CD4-positive, alpha-beta T cell treated with Interleukin-2 at 100 ng/mL for 4 hours (primary cell): Measurements from ENCODE around the gene TRIM7.
"Not testable (repeated sequence)": the region's sequence is repeated elsewhere in the genome, so short reads cannot be mapped to it uniquely, and the experiment has no call there.

Source experiments
- DNase-seq: peaks from one replicate; pipeline ENCODE4 v3.0.0-alpha.2; 2020; ENCODE audit warnings: low spot score

TRIM7 gene

DNA sequence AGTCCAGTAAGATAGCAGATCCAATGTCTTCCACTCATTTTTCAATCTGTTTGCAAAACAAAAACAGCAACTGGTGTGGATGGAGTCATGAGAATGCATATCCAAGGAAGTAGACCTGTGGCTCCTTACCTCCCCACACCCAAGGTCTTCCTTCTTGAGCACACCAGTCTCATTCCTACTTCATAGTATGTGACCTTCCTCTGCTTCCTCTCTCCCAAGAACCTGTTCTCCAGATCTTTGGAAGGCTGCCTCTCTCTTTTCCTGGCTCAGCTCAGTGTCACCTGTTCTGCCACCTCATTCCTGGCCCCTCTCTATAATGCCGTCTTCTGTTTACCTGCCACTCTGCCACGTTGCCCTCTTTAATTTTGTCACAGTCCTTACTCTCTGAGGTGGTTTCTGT is 7.9 kb upstream of the TRIM7 start:
- no peak for DNase-seq

- no peak for DNase-seq
These were observed 7.1 kb upstream of the TRIM7 start for GRCh38 chr5:181212080-181212479.

DNA sequence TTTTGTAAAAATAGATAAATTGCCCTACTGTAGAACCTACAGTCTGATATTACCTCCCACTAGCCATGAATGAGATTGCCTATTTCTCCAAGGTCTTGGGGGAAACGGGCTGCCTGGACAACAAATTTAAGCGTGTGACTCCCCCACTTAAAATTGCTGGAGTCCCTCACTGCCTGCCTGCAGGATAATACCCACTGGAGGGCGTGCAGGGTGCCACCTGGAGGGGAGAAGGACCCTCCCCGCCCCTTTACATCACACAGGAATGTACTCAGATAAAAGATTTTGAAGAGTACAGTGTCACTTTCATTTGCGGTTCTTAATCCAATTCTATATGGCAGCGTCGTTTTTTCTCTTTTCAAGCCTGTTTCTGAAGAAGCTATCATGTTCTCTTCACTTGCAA is 6.2 kb upstream of the TRIM7 start:
- no peak for DNase-seq

DNA sequence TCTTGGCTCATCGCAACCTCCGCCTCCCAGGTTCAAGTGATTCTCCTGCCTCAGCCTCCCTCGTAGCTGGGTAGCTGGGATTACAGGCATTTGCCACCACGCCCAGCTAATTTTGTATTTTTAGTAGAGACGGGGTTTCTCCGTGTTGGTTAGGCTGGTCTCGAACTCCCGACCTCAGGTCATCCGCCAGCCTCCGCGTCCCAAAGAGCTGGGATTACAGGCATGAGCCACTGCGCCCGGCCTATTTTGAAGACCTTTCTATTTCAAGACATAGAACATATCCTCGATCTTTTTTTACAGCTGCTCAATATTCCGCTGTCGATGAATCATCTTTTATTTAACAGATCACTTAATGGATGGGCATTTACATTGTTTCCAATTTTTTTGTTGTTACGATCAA is 5.7 kb upstream of the TRIM7 start:
- not testable (repeated sequence) for DNase-seq

GRCh38 chr5:181210148-181210547 is 5.2 kb upstream of the TRIM7 start:
- not testable (repeated sequence) for DNase-seq

GRCh38 chr5:181209006-181209405 is 4.0 kb upstream of the TRIM7 start:
- not testable (repeated sequence) for DNase-seq

- DNase-seq: no peak
These were observed 2.9 kb upstream of the TRIM7 start for GRCh38 chr5:181207960-181208253.

DNA sequence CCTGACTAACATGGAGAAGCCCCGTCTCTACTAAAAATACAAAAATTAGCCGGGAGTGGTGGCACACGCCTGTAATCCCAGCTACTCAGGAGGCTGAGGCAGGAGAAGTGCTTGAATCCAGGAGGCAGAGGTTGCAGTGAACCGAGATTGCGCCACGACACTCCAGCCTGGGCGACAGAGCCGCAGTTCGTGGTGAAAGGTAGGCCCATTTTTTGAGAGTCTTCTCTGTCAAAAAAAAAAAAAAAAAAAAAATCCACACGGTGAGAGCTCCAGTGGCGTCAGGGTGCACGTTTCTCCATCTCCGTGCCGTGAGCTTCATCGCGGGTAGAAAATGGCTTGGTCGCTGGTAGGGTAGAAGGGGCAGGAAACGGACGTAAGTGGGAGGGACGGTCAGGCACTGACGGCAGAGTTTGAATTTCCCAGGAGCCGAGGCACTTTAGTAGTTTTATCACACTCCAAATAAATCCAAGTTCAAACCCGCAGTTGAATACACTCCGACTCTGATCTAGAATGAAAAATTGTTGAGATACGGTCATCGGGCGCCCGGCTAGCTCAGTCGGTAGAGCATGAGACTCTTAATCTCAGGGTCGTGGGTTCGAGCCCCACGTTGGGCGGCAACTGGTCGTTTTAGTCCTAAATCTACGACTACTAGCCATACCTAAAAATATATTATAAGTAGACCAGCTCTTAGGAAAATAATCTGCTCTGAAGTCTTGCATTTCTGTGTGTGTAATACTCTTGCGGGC is 2.4 kb upstream of the TRIM7 start:
- DNase-seq: peak; percentile 78

DNA sequence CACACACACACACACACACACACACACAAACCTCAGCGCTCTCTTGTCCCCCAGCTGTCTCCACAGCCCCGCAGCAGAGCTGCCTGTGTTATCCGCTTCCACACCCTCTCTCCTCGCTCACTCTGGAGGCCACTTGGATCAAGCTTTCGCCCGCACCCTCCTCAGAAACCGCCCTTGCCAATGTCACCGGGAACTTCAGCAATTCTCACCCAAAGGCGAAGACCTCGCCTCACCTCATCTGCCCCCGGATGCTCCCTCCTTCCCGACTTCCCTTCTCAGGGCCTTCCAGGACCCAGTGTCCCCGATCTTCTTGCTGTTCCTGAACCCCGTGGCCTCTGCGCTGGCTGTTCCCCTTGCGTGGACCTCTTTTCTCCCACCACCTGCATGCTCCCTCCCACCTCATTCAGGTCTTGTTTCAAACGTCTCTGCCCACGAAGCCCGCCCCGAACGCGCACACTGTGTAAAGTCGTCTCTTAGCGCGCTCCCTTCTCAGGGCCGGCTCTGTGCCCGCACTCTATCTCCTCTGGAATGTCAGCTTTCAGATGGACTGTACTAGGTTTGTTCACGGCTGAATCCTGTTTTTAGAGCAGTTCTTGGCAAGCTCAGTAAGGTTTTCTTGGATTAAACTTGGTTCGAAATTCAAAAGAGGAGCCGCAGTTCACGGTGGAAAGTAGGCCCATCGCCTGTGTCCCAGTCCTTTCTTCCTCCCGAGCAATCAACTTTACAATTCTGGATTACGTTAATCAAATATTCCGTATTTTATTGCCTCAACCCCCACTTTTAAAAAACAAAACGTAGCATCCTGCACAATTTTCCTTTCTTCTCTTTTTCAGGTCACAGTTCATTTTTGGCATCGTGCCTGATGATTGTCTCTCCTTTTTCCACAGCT is 1.0 kb upstream of the TRIM7 start:
- no peak for DNase-seq

GRCh38 chr5:181204113-181204825 is 727 bp downstream of the TRIM7 start:
- no peak for DNase-seq

- DNase-seq: no peak
These were observed 1.3 kb downstream of the TRIM7 start for GRCh38 chr5:181203777-181204112.

GRCh38 chr5:181203093-181203711 is 1.8 kb downstream of the TRIM7 start:
- no peak for DNase-seq

GRCh38 chr5:181200816-181201215 is 4.2 kb downstream of the TRIM7 start:
- no peak for DNase-seq

DNA sequence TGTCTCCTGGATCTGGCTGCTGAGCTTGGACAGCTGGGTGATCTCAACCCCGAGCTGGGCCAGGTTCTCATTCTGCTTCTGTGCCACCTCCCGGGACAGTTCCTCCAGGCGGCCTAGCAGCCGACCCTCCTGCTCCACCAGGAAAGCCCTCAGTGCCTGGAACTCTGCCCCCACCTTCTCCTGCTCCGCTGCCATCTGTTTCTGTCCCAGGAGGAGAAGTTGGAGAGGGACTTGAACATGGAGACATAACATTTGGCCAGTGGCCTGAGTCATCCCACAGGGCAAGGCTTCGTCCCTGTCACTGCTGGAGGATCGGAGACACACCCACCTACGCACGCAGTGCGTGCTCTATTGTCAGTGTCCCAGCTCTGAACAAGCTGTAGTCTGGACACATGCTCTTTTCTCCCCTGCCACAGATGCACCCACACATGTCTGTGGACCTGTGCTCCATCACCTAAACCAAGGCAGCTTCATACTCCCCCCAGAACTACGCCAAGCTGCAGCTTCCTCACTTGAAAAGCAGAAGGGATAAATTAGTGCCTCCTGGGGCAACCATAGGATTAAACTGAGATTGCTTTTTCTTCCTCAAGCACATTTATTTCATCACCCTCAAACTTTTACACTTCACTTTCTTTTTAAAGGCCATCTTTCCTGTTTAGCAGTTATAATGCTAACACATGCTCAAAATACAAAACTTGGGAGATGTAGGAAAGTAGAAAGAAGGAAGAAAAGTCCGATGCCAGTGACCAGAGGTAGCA is 4.9 kb downstream of the TRIM7 start:
- no peak for DNase-seq

DNA sequence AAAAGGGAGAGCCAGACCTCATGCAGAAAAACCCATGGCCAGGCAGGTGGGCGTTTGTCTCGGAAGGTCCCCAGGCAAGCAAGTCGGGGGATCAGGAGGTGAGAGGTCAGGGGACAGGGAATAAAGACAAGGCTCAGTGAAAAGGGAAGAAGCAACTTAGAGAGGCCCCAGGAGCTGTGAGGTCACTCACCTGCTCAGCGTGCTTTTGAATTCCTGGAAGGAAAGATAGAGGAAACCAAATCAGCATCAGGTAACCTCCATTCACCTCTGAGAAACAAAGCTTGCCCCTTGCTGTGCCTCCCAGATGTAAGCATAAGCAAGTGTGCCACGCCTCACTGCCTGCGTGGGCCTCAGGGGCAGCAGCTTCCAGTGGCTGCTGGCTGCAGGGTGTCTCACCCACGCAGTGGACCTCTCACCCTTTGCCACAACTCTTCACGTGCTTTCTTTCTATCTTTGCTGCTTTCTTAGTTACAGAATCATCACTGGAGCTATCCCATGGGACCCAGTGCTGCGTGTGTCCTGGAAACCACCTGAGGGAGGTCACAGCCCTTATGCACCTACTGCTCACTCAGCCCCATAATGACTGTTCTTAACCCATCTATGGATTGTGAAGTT is 6.0 kb downstream of the TRIM7 start:
- no peak for DNase-seq

DNA sequence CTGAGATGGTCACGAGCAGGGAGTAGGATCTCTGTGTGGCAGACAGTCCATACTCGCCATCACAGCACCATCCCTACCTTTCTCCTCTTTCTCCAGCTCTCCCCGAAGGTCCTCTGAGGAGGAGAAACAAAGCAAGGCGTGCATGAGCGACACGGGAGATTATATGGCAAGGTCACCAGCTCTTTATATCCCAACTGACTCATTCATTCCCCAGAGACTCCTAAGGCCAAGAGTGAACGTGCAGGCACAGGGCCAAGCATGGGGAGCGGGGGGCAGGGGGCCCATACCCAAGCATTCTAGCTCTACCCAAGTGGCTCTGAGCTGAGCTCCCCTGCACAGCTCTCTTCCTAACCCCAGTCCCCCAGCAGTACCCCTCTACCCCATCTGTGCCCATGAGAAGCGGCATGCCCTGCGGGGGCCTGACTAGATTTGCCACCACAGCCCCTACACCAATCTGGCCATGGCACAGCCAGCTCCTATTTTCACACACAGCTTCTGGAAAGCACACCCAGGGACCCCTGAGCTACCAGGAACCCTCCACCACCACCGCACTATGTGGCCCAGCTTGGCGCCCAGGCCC is 6.8 kb downstream of the TRIM7 start:
- no peak for DNase-seq

DNA sequence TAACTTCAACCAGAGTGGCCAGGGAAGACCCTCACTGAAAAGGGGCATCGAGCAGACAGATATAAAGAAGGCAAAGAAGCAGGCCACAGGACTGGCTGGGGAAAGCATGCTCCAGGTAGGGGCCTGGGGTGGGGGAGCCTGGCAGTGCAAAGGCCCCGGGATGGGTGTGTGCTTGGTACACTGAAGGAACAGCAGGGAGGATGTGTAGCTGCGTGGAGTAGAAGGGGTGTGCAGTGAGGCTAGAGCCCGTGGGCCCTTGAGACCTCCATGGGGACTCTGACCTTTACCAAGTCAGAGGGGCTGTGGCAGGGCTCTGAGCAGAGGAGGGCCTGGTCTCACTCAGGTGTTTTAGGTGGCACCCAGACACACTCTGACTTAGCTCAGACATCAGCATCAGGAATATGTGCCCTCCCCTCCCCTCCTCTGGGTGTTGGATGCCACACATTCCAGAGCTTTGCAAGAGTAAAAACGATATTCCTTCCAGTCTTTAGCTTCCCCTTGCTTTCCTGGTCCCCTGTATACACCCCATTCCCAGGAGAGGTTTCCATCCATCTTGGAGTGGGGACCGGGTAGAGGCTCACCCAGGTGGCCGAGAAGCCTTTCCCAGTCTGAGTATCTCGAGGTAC is 7.6 kb downstream of the TRIM7 start:
- no peak for DNase-seq

DNA sequence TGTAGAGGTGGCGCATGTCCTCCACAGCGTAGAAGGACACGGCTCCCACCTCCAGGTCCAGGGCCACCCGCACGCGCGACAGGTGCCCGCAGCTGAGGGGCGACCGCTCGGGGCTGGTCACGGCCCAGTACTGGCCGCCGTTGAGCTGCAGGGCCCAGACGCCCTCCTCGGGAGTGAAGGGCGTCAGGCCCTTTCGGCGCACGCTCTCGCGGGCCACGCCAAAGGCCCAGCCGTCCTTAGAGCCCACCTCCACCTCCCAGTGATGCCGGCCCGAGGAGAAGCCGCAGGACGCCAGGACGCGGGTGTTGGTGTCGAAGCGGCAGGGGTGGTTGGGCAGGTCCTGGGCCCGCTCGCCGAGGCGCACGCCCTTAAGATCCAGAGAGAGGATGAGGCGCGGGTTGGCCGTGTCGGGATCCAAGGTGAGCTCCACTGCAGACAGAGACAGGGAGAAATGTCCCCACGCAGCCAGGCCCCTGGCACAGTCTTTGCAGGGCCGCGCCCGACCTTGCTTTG is 9.7 kb downstream of the TRIM7 start:
- no peak for DNase-seq

DNA sequence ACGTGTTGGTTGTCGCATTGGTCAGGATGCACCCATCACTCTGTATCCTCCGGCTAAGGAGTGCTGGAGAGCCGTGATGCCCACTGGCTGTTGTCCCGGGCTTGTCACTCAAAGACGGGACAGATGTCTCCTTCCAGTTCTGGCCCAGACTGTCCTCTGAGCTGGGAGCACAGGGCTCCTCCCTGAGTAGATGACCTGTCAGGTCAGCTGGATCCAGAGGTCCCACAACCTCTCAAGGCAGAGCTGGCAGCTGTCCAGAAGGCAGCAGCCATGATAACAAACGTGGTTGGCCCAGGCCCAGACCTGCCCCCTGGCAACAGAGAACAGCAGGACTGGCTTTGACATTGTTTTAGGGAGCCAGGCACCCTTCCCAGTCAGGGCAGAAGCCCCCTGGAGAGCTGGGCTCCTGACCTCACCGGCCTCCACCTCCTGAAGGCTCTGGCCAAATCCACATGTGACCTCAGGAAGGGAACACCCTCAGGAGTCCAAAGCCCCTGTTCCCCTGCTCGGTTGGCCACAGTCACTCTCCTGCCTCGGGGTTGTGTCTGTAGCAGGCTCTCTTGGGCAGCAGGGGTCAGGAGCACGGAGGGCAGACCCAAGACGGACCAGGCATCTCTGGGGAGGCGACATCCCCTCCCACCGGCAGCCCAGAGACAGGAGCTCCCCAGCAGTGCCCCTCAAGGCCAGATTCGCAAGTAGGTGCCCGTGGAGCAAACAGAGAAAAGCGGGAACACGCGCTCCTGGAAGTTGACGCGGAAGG is 10.3 kb downstream of the TRIM7 start:
- DNase-seq: no peak

DNA sequence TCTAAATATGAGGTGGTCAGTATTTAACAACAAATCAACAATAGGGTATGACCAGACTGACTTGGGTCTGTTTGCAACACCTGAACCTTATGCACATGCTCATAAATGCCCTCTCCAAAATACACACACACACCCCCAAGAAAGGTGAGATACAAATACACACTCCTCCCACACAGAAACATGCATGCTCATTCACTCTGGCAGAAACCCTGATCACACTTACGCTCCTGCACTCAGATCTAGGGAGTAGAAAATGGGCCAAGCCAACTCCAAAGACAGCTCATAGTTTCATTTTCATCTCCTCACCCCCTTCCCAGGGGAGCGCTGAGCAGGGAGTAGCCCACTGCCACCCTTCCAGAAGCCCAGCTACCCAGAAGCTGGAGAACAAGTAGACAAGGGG is 11.3 kb downstream of the TRIM7 start:
- DNase-seq: no peak
